ENCODE measurements around the gene IL21R. TPM values are rescaled to one million over a fixed set of nuclear protein-coding genes. Genes with fewer than 3 reads are reported as not detected.

IL21R gene
- total and polyA plus RNA-seq, 2 experiments from 2014 or later = not detected

DNA sequence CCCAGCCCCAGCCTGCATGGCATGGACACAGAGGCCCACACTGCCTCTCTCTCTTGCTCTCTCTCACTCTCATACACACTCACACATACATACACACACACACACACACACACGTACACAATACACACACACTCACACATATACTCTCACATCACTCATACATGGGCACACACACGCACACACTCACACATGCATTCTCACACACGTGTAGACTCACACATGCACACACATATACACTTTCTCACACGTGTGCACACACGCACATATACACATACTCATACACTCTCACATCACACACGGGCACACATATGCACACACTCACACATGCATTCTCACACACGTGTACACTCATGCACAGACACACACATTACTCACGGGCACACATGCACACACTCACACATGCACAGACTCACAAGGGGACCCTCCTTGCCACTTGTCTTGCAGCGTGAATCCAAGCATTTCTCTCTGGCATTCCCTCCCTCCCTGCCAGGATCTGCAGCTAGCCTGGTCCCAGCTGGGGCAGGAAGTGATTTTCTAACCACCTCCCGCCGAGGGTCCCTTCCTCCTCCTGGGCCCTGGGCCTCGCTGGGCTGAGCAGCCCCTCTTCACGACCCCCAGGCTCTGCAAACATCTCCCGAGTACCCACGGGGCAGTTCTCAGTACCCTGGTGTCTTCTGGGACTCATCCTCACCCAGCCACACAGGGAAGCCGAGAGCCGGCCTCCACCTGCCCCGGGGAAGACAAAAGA, 37.5 kb downstream of the IL21R start:
- H3K4me3 ChIP-seq = no peak overlapping the region
- no peaks in the 10 kb centered on the region for H3K27me3 ChIP-seq
- H3K9me3 ChIP-seq (ENCODE audit: low read depth) = no peaks in the 10 kb centered on the region
- DNase-seq (ENCODE audit: low read depth in 1 of 2, low spot score in 1 of 2) = no peak
- H3K27ac ChIP-seq = no peak overlapping the region
- no peaks in the 10 kb centered on the region for H3K36me3 ChIP-seq
- TF ChIP-seq, protein P1, sequence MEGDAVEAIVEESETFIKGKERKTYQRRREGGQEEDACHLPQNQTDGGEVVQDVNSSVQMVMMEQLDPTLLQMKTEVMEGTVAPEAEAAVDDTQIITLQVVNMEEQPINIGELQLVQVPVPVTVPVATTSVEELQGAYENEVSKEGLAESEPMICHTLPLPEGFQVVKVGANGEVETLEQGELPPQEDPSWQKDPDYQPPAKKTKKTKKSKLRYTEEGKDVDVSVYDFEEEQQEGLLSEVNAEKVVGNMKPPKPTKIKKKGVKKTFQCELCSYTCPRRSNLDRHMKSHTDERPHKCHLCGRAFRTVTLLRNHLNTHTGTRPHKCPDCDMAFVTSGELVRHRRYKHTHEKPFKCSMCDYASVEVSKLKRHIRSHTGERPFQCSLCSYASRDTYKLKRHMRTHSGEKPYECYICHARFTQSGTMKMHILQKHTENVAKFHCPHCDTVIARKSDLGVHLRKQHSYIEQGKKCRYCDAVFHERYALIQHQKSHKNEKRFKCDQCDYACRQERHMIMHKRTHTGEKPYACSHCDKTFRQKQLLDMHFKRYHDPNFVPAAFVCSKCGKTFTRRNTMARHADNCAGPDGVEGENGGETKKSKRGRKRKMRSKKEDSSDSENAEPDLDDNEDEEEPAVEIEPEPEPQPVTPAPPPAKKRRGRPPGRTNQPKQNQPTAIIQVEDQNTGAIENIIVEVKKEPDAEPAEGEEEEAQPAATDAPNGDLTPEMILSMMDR (IDR thresholded peaks at IDR 0.05; ENCODE audit: low read depth, low read length) = no peak
- no peaks in the 10 kb centered on the region for H3K4me1 ChIP-seq (ENCODE audit: low read depth)

DNA sequence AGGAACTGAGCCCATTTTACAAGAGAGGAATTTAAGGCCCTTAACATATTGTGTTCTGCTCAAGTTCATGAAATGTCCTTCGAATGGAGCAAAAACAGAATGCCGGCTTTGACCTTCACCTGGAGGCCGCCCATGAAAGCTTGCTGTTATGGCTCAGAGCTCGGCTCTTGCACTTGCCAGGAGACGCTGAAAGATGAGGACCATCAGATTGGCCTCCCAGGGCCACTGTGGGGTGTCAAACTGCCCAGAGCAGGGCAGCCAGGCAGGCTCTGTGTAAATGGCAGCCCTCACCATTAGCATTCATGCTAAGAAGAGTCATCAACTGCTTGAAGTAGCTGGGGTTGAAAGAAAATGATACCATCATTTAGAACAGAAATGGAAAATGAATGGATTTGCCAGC, 39.3 kb downstream of the IL21R start:
- TF ChIP-seq, protein P1 (IDR thresholded peaks at IDR 0.05; ENCODE audit: low read depth, low read length) = no peak
- no peak for DNase-seq (ENCODE audit: low read depth in 1 of 2, low spot score in 1 of 2)
- no peaks in the 10 kb centered on the region for H3K27me3 ChIP-seq
- no peak overlapping the region for H3K27ac ChIP-seq
- H3K36me3 ChIP-seq = no peaks in the 10 kb centered on the region
- H3K4me1 ChIP-seq (ENCODE audit: low read depth) = no peaks in the 10 kb centered on the region
- no peaks in the 10 kb centered on the region for H3K9me3 ChIP-seq (ENCODE audit: low read depth)
- no peak overlapping the region for H3K4me3 ChIP-seq

DNA sequence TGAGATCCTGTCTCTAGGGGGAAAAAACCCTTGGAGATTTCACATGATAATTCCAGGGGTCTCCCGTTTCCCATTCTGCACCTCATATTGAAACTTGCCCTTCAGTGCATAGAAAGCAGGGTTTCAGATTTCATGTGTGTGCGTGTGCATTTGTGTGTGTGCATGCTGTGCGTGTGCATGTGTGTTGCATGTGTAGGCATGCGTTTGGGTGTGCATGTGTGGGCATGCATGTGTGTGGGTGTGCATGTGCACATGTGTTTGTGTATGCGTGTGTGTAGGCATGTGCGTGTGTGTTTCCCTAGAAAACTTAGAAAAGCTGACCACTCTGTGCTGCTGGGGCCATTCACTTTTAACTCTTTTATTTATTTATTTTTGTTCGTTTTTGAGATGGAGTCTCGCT, 40.0 kb downstream of the IL21R start:
- H3K27me3 ChIP-seq = no peaks in the 10 kb centered on the region
- DNase-seq (ENCODE audit: low read depth in 1 of 2, low spot score in 1 of 2) = no peak
- TF ChIP-seq, protein P1 (IDR thresholded peaks at IDR 0.05; ENCODE audit: low read depth, low read length) = no peak
- no peak overlapping the region for H3K27ac ChIP-seq
- H3K4me3 ChIP-seq = no peak overlapping the region
- no peaks in the 10 kb centered on the region for H3K9me3 ChIP-seq (ENCODE audit: low read depth)
- H3K36me3 ChIP-seq = no peaks in the 10 kb centered on the region
- H3K4me1 ChIP-seq (ENCODE audit: low read depth) = no peaks in the 10 kb centered on the region

DNA sequence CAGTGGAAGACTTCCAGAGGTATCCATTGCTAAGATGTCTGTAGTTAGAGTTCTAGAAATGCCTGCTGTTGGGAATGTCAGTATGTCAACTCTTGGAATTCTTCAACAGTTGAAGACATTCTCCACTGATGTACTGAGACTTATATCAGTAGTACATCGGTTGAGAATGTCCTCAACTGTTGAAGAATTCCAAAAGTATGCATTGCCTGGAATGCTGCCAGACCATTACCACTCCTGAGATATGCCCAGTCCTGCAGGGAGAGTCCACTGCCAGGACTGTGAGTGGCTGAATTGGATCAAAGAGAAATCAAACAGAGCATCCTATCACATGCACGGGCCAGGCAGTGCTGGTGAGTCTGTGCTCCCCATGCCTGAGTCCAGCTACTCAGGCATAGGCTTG, 42.0 kb downstream of the IL21R start:
- TF ChIP-seq, protein P1 (IDR thresholded peaks at IDR 0.05; ENCODE audit: low read depth, low read length) = no peak
- no peak overlapping the region for H3K27ac ChIP-seq
- no peak overlapping the region for H3K4me3 ChIP-seq
- H3K9me3 ChIP-seq (ENCODE audit: low read depth) = no peaks in the 10 kb centered on the region
- H3K36me3 ChIP-seq = no peaks in the 10 kb centered on the region
- no peaks in the 10 kb centered on the region for H3K4me1 ChIP-seq (ENCODE audit: low read depth)
- no peaks in the 10 kb centered on the region for H3K27me3 ChIP-seq
- peak in 1 of 2 donors; percentile 71 for DNase-seq (ENCODE audit: low read depth in 1 of 2, low spot score in 1 of 2)

DNA sequence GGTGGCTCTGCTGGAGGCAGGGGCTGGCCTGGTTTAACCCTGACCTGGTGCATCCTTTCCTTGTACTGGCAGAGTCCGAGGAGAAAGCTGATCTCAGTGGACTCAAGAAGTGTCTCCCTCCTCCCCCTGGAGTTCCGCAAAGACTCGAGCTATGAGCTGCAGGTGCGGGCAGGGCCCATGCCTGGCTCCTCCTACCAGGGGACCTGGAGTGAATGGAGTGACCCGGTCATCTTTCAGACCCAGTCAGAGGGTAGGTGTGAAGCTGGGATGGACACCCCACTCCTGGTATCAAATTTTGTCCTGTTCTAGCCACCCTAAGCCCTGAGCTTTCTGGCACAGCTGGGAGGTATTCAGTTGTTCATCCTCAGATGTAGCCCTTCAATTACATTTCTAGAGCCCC, 42.5 kb downstream of the IL21R start:
- Histone ChIP-seq H3K4me3 (no peak overlapping the region), H3K27me3 (no peaks in the 10 kb centered on the region), H3K27ac (no peak overlapping the region), H3K9me3 (ENCODE audit: low read depth) (no peaks in the 10 kb centered on the region), H3K4me1 (ENCODE audit: low read depth) (no peaks in the 10 kb centered on the region), H3K36me3 (no peaks in the 10 kb centered on the region)
- TF ChIP-seq, protein P1 (IDR thresholded peaks at IDR 0.05; ENCODE audit: low read depth, low read length) = no peak
- no peak for DNase-seq (ENCODE audit: low read depth in 1 of 2, low spot score in 1 of 2)

All from cardiac muscle cell (in vitro differentiated cells and primary cell).